PC-9 (cell line): ENCODE measurements around the gene PCNT. TPM values are rescaled to one million over a fixed set of nuclear protein-coding genes. Genes with fewer than 3 reads are reported as not detected.
"Not testable (repeated sequence)": the region's sequence is repeated elsewhere in the genome, so short reads cannot be mapped to it uniquely, and the experiment has no call there.

Source experiments
- BruUV-seq: library from RNA; stranded (reverse); fragments of 400-500 nt; replicated peaks from 2 replicates; lab custom pipeline; 2021; lab: Mats Ljungman, UMichigan
- CTCF ChIA-PET: fragments of 300-600 bp; sonication (Branson Sonifier 250); formaldehyde crosslinking; loops from one replicate; lab custom pipeline; 2022; ENCODE audit warnings: antibody characterized with exemption; lab: Charles Lee
- POLR2A ChIA-PET: fragments of 300-600 bp; sonication (Branson Sonifier 250); formaldehyde crosslinking; loops from one replicate; lab custom pipeline; 2022; ENCODE audit warnings: antibody characterized with exemption; ENCODE audit not compliant: unreplicated experiment; lab: Charles Lee
- DNase-seq, 2 experiments: peaks; one replicate each; pipeline versions ENCODE4 v3.0.0 to v3.0.0-alpha.2; 2015 to 2022; ENCODE audit warnings: mixed read lengths in 1 of 2
- H2AFZ ChIP-seq: fragments of 200-600 bp; sonication (generic); 2 replicates; pipeline ENCODE4 v1.8.1; 2017; ENCODE audit warnings: antibody characterized with exemption
- H3F3A ChIP-seq: fragments of 200-600 bp; sonication (generic); 2 replicates; pipeline ENCODE4 v1.8.1; 2017; ENCODE audit warnings: antibody characterized with exemption, mild to moderate bottlenecking, low read depth; ENCODE audit not compliant: insufficient read depth
- H3K27ac ChIP-seq: fragments of 200-600 bp; sonication (generic); 2 replicates; pipeline ENCODE4 v1.6.1; 2016; ENCODE audit warnings: mixed run types
- H3K27me3 ChIP-seq: fragments of 200-600 bp; sonication (generic); 2 replicates; pipeline ENCODE4 v1.6.1; 2016; ENCODE audit warnings: low read depth, mixed run types; ENCODE audit not compliant: insufficient read depth
- H3K36me3 ChIP-seq: fragments of 200-600 bp; sonication (generic); 2 replicates; pipeline ENCODE4 v1.6.1; 2016; ENCODE audit warnings: low read depth, mixed run types
- H3K4me1 ChIP-seq: fragments of 200-600 bp; sonication (generic); replicated peaks from 2 replicates; pipeline ENCODE4 v1.6.1; 2016; ENCODE audit warnings: mixed run types; ENCODE audit not compliant: insufficient read depth
- H3K4me2 ChIP-seq: fragments of 200-600 bp; sonication (generic); 2 replicates; pipeline ENCODE4 v1.6.1; 2017; ENCODE audit warnings: mixed run types
- H3K4me3 ChIP-seq: fragments of 200-600 bp; sonication (generic); 2 replicates; pipeline ENCODE4 v1.6.1; 2016; ENCODE audit warnings: mixed run types
- H3K79me2 ChIP-seq: fragments of 200-600 bp; sonication (generic); 2 replicates; pipeline ENCODE4 v1.6.1; 2017; ENCODE audit warnings: low read depth, mixed run types
- H3K9me2 ChIP-seq: fragments of 200-600 bp; sonication (generic); 2 replicates; pipeline ENCODE4 v1.8.1; 2017; ENCODE audit warnings: mild to moderate bottlenecking; ENCODE audit not compliant: insufficient read depth
- H3K9me3 ChIP-seq: fragments of 200-600 bp; sonication (generic); 2 replicates; pipeline ENCODE4 v1.8.1; 2016; ENCODE audit warnings: low read depth; ENCODE audit not compliant: insufficient read depth
- H4K20me1 ChIP-seq: fragments of 200-600 bp; sonication (generic); 2 replicates; pipeline ENCODE4 v1.8.1; 2017; ENCODE audit not compliant: insufficient read depth
- EZH2 ChIP-seq: fragments of 200-600 bp; sonication (generic); IDR thresholded peaks from 2 replicates; pipeline ENCODE4 v1.8.0; 2017; ENCODE audit warnings: antibody characterized with exemption, low read depth
- intact Hi-C: fragments of 100-400 bp; cut with micrococcal nuclease; formaldehyde crosslinking; loops from one replicate; pipeline ENCODE4 v1.10.0; 2022; ENCODE audit not compliant: unreplicated experiment
- total RNA-seq: library from RNA; stranded (reverse); gene quantifications from 2 replicates; pipeline ENCODE4 v1.2.3, GENCODE V29; 2021
- TF ChIP-seq, protein P1 (sequence below): fragments of 200-600 bp; sonication (generic); conservative IDR thresholded peaks from 2 replicates; pipeline ENCODE4 v1.6.1; 2017; ENCODE audit warnings: mixed run types, antibody characterized with exemption, mild to moderate bottlenecking, moderate library complexity

PCNT gene
- total RNA-seq, 1 experiment from 2014 or later: 33.4 TPM

DNA sequence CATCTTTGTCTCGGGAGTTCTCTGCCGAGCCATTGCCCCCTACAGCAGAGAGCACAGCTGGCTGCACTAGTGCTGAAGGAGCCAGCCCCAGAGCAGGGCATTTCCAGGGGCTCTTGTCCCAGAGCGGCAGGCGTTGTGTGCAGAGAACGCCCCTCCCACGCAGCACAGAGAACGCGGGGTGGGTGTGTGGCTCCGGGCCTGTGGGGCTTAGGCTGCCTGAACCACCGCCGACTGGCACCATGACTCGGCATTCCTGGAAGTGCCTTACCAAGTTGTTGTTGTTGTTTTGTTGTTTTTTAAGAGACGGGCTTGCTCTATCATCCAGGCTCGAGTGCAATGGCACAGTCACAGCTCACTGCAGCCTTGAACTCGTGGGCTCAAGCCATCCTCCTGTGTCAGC, 119.0 kb downstream of the PCNT start:
- no peaks in the 10 kb centered on the region for H3K27me3 ChIP-seq
- no peaks in the 10 kb centered on the region for H3K9me3 ChIP-seq
- H4K20me1 ChIP-seq: no peaks in the 10 kb centered on the region
- DNase-seq: no peak
- intact Hi-C loops: no loop called here
- no peaks in the 10 kb centered on the region for H3K79me2 ChIP-seq
- POLR2A ChIA-PET: no interaction called here
- H3K9me2 ChIP-seq: no peaks in the 10 kb centered on the region
- no TSS peak for BruUV-seq
- H3K4me2 ChIP-seq: no peak overlapping the region
- no peak for TF ChIP-seq EZH2
- H3K36me3 ChIP-seq: no peaks in the 10 kb centered on the region
- no peaks in the 10 kb centered on the region for H3K4me1 ChIP-seq
- no peak overlapping the region for H3K27ac ChIP-seq
- H2AFZ ChIP-seq: no peak overlapping the region
- CTCF ChIA-PET: no interaction called here
- no peak overlapping the region for H3K4me3 ChIP-seq
- H3F3A ChIP-seq: no peaks in the 10 kb centered on the region

DNA sequence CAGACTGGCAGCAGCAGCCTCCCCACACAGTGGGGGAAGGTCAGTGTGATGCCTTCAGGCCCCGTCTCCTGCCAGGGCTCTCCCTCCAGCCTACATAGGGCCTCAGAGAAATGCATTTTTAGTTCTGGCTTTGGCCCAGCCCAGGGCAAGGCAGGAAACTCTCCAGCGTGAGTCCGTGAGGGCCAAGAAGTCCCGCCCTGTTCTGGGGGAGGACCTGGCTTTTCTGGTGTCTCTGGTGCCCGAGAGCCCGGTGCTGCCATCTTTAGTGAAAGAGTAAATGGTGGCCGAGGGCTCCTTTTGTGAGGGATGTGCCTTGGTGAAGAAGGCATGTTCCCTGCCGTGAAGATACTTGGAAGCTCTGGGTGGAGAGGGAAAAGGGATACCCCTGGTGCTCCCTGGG, 120.0 kb downstream of the PCNT start:
- CTCF ChIA-PET: no interaction called here
- H3K36me3 ChIP-seq: no peaks in the 10 kb centered on the region
- no peak overlapping the region for H3K4me3 ChIP-seq
- no TSS peak for BruUV-seq
- TF ChIP-seq, protein P1, sequence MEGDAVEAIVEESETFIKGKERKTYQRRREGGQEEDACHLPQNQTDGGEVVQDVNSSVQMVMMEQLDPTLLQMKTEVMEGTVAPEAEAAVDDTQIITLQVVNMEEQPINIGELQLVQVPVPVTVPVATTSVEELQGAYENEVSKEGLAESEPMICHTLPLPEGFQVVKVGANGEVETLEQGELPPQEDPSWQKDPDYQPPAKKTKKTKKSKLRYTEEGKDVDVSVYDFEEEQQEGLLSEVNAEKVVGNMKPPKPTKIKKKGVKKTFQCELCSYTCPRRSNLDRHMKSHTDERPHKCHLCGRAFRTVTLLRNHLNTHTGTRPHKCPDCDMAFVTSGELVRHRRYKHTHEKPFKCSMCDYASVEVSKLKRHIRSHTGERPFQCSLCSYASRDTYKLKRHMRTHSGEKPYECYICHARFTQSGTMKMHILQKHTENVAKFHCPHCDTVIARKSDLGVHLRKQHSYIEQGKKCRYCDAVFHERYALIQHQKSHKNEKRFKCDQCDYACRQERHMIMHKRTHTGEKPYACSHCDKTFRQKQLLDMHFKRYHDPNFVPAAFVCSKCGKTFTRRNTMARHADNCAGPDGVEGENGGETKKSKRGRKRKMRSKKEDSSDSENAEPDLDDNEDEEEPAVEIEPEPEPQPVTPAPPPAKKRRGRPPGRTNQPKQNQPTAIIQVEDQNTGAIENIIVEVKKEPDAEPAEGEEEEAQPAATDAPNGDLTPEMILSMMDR: no peak
- no peak overlapping the region for H3K4me2 ChIP-seq
- H3K4me1 ChIP-seq: no peaks in the 10 kb centered on the region
- no peak overlapping the region for H3K27ac ChIP-seq
- intact Hi-C loops: no loop called here
- POLR2A ChIA-PET: interaction anchor here (0.6 kb wide), 1 partner anchor 9 kb away, joined by 3 read pairs; no protein-coding TSS in a partner anchor
- H3F3A ChIP-seq: no peaks in the 10 kb centered on the region
- H3K79me2 ChIP-seq: no peaks in the 10 kb centered on the region
- no peak for DNase-seq
- no peaks in the 10 kb centered on the region for H3K9me3 ChIP-seq
- H4K20me1 ChIP-seq: no peaks in the 10 kb centered on the region
- H3K27me3 ChIP-seq: no peaks in the 10 kb centered on the region
- H2AFZ ChIP-seq: no peak overlapping the region
- no peaks in the 10 kb centered on the region for H3K9me2 ChIP-seq

DNA sequence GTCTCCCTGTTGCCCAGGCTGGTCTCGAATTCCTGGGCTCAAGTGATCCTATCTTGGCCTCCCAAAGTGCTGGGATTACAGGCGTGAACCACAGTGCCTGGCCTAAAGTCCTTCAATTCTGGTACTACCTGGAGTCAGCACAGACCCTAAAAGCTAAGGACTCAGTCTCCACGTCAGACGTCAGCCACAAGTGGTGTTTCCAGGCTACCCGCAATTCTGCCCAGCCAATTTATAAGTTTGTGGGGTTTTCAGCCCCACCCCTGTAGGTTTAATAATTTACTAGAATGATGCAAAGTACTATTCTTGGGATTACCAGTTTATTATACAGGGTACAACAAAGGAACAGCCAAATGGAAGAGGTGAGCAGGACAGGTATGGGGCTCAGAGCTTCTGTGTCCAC, 124.2 kb downstream of the PCNT start:
- Histone ChIP-seq H3K4me1 (no peaks in the 10 kb centered on the region), H3K27me3 (no peaks in the 10 kb centered on the region), H3K79me2 (no peaks in the 10 kb centered on the region), H3K9me3 (no peaks in the 10 kb centered on the region), H3F3A (no peaks in the 10 kb centered on the region), H3K9me2 (no peaks in the 10 kb centered on the region), H2AFZ (no peak overlapping the region), H3K4me3 (no peak overlapping the region), H4K20me1 (no peaks in the 10 kb centered on the region), H3K36me3 (no peaks in the 10 kb centered on the region), H3K4me2 (no peak overlapping the region), H3K27ac (no peak overlapping the region)
- TF ChIP-seq, protein P1: no peak
- no peak for TF ChIP-seq EZH2
- DNase-seq: no peak
- CTCF ChIA-PET: no interaction called here
- intact Hi-C loops: no loop called here
- POLR2A ChIA-PET: no interaction called here
- BruUV-seq: no TSS peak

DNA sequence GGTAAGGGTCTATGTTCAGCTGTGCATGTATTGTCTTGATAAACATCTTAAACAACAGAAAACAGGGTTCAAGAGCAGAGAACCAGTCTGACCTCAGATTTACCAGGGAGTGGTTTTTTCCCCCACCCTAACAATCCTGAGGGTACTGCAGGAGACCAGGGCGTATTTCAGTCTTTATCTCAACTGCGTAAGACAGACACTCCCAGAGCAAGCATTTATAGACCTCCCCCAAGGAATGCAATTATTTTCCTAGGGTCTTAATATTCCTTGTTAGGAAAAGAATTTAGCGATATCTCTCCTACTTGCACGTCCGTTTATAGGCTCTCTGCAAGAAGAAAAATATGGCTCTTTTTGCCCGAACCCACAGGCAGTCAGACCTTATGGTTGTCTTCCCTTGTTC, 124.9 kb downstream of the PCNT start:
- H3K27ac ChIP-seq, H3K9me3 ChIP-seq, H3K27me3 ChIP-seq, H3K4me2 ChIP-seq, BruUV-seq, H3K9me2 ChIP-seq, H3F3A ChIP-seq, intact Hi-C loops, DNase-seq, H4K20me1 ChIP-seq, H3K36me3 ChIP-seq, H2AFZ ChIP-seq, H3K79me2 ChIP-seq, POLR2A ChIA-PET, CTCF ChIA-PET, H3K4me3 ChIP-seq, H3K4me1 ChIP-seq: not testable (repeated sequence)
